IPS DF 6.9 (cell line): ENCODE data around the gene DMRTB1.

Source experiments
- DNase-seq: peaks from one replicate; pipeline ENCODE4 v3.0.0-alpha.2; 2013; ENCODE audit warnings: low read depth, low spot score
- H3K27ac ChIP-seq: one replicate; pipeline ENCODE4 v1.5.1; 2013; ENCODE audit warnings: low read length, control low read depth
- H3K27me3 ChIP-seq: 2 replicates; pipeline ENCODE4 v1.6.1; 2013; ENCODE audit warnings: mild to moderate bottlenecking, low read length; ENCODE audit not compliant: control insufficient read depth, insufficient read depth
- H3K36me3 ChIP-seq: 2 replicates; pipeline ENCODE4 v1.6.1; 2013; ENCODE audit warnings: low read length; ENCODE audit not compliant: control insufficient read depth, insufficient read depth
- H3K4me1 ChIP-seq: 2 replicates; pipeline ENCODE4 v1.6.1; 2013; ENCODE audit warnings: low read length; ENCODE audit not compliant: control insufficient read depth, insufficient read depth
- H3K4me3 ChIP-seq: 2 replicates; pipeline ENCODE4 v1.5.1; 2013; ENCODE audit warnings: mild to moderate bottlenecking, low read length
- H3K9me3 ChIP-seq: 2 replicates; pipeline ENCODE4 v1.6.1; 2013; ENCODE audit warnings: low read length, inconsistent platforms; ENCODE audit not compliant: control insufficient read depth, insufficient read depth
- WGBS: extraction: QIAGEN DNeasy Blood & Tissue Kit; methylation state at CpG from one replicate; pipeline ENCODE4 v1.1.7; 2013; ENCODE audit warnings: mixed read lengths, missing lambda C conversion rate; ENCODE audit not compliant: insufficient read length, insufficient coverage; 5-methylcytosine and 5-hydroxymethylcytosine counted together

DMRTB1 gene

GRCh38 chr1:53416269-53416813 is 42.9 kb upstream of the DMRTB1 start:
- H3K4me1 ChIP-seq = peaks cover 4% of the 10 kb centered on the region; the same call in 1 of the 2 replicates
- H3K36me3 ChIP-seq = no peaks in the 10 kb centered on the region
- H3K9me3 ChIP-seq = no peaks in the 10 kb centered on the region
- DNase-seq = no peak
- no peak overlapping the region for H3K4me3 ChIP-seq
- no CpG with 5 or more reads among the region's 4 CpGs for WGBS
- H3K27ac ChIP-seq = no peak overlapping the region
- no peaks in the 10 kb centered on the region for H3K27me3 ChIP-seq

- Histone ChIP-seq H3K9me3 (no peaks in the 10 kb centered on the region), H3K36me3 (no peaks in the 10 kb centered on the region), H3K4me1 (peaks cover 4% of the 10 kb centered on the region; the same call in 1 of the 2 replicates), H3K27me3 (no peaks in the 10 kb centered on the region), H3K27ac (no peak overlapping the region), H3K4me3 (no peak overlapping the region)
- no peak for DNase-seq
- WGBS = no CpG with 5 or more reads among the region's 9 CpGs
Observed at GRCh38 chr1:53417074-53417511, 42.1 kb upstream of the DMRTB1 start.

GRCh38 chr1:53419034-53419433 is 40.2 kb upstream of the DMRTB1 start:
- WGBS = no CpG with 5 or more reads among the region's 5 CpGs
- Histone ChIP-seq H3K9me3 (no peaks in the 10 kb centered on the region), H3K27ac (no peak overlapping the region), H3K4me1 (peaks cover 4% of the 10 kb centered on the region; the same call in 1 of the 2 replicates), H3K36me3 (no peaks in the 10 kb centered on the region), H3K27me3 (no peaks in the 10 kb centered on the region), H3K4me3 (no peak overlapping the region)
- no peak for DNase-seq

GRCh38 chr1:53420341-53420740 is 38.9 kb upstream of the DMRTB1 start:
- DNase-seq = no peak
- Histone ChIP-seq H3K4me1 (peaks cover 2% of the 10 kb centered on the region; the same call in 1 of the 2 replicates), H3K27me3 (no peaks in the 10 kb centered on the region), H3K27ac (no peak overlapping the region), H3K36me3 (no peaks in the 10 kb centered on the region), H3K9me3 (no peaks in the 10 kb centered on the region; the same call in 1 of the 2 replicates), H3K4me3 (no peak overlapping the region)
- WGBS = no CpG with 5 or more reads among the region's 2 CpGs

GRCh38 chr1:53421208-53421607 is 38.0 kb upstream of the DMRTB1 start:
- no peaks in the 10 kb centered on the region for H3K27me3 ChIP-seq
- H3K36me3 ChIP-seq = no peaks in the 10 kb centered on the region
- WGBS = no CpG with 5 or more reads among the region's 1 CpG
- peaks cover 2% of the 10 kb centered on the region; the same call in 1 of the 2 replicates for H3K4me1 ChIP-seq
- H3K27ac ChIP-seq = no peak overlapping the region
- no peaks in the 10 kb centered on the region; the same call in 1 of the 2 replicates for H3K9me3 ChIP-seq
- H3K4me3 ChIP-seq = no peak overlapping the region
- no peak for DNase-seq

GRCh38 chr1:53430261-53430660 is 28.9 kb upstream of the DMRTB1 start:
- Histone ChIP-seq H3K4me1 (peaks cover 3% of the 10 kb centered on the region), H3K36me3 (no peaks in the 10 kb centered on the region), H3K9me3 (no peaks in the 10 kb centered on the region; the same call in 1 of the 2 replicates), H3K4me3 (no peak overlapping the region), H3K27ac (no peak overlapping the region), H3K27me3 (no peaks in the 10 kb centered on the region)
- WGBS = no CpG with 5 or more reads among the region's 5 CpGs
- no peak for DNase-seq

- H3K27ac ChIP-seq = peak overlapping the region; percentile 11
- H3K4me1 ChIP-seq = peaks cover 3% of the 10 kb centered on the region
- H3K36me3 ChIP-seq = no peaks in the 10 kb centered on the region
- DNase-seq = peak; percentile 85
- H3K9me3 ChIP-seq = no peaks in the 10 kb centered on the region; the same call in 1 of the 2 replicates
- no peak overlapping the region for H3K4me3 ChIP-seq
- no peaks in the 10 kb centered on the region for H3K27me3 ChIP-seq
Observed at GRCh38 chr1:53430779-53431178, 28.4 kb upstream of the DMRTB1 start.

- peak overlapping the region; percentile 11 for H3K27ac ChIP-seq
- no CpG with 5 or more reads among the region's 4 CpGs for WGBS
Observed at GRCh38 chr1:53431244-53431643, 28.0 kb upstream of the DMRTB1 start.

GRCh38 chr1:53431805-53432565 is 27.2 kb upstream of the DMRTB1 start:
- Histone ChIP-seq H3K4me3 (no peak overlapping the region), H3K9me3 (no peaks in the 10 kb centered on the region; the same call in 1 of the 2 replicates), H3K4me1 (peaks cover 3% of the 10 kb centered on the region), H3K36me3 (no peaks in the 10 kb centered on the region), H3K27me3 (no peaks in the 10 kb centered on the region), H3K27ac (peak overlapping the region; percentile 11)
- no CpG with 5 or more reads among the region's 5 CpGs for WGBS
- no peak for DNase-seq

More at GRCh38 chr1:53431244-53431643, 28.0 kb upstream of the DMRTB1 start:
- peaks cover 3% of the 10 kb centered on the region for H3K4me1 ChIP-seq
- DNase-seq = no peak
- H3K4me3 ChIP-seq = no peak overlapping the region
- H3K27me3 ChIP-seq = no peaks in the 10 kb centered on the region
- H3K36me3 ChIP-seq = no peaks in the 10 kb centered on the region
- H3K9me3 ChIP-seq = no peaks in the 10 kb centered on the region; the same call in 1 of the 2 replicates

- no peak overlapping the region for H3K4me3 ChIP-seq
- DNase-seq = no peak
- H3K9me3 ChIP-seq = no peaks in the 10 kb centered on the region; the same call in 1 of the 2 replicates
- no peak overlapping the region for H3K27ac ChIP-seq
- WGBS = no CpG with 5 or more reads among the region's 3 CpGs
- peaks cover 3% of the 10 kb centered on the region for H3K4me1 ChIP-seq
- H3K27me3 ChIP-seq = no peaks in the 10 kb centered on the region
- no peaks in the 10 kb centered on the region for H3K36me3 ChIP-seq
Observed at GRCh38 chr1:53432611-53433010, 26.6 kb upstream of the DMRTB1 start.
